Coronary artery (tissue), 2 donors: ENCODE measurements around the gene CYSLTR2.

ENCODE experiments used
- DNase-seq: peaks from one replicate; pipeline ENCODE4 v3.0.0-alpha.2; 2017; ENCODE audit warnings: low spot score
- H3K27ac ChIP-seq, 2 donors: fragments of 200-600 bp; sonication (generic); one replicate each; pipeline ENCODE4 v1.5.1; 2016 to 2019
- H3K4me3 ChIP-seq: fragments of 200-600 bp; sonication (generic); 2 replicates; pipeline ENCODE4 v1.5.1; 2016; ENCODE audit warnings: mild to moderate bottlenecking, moderate library complexity
- TF ChIP-seq, protein P1 (sequence below): fragments of 200-600 bp; sonication (generic); IDR thresholded peaks from one replicate; pipeline ENCODE4 v1.5.1; 2019; ENCODE audit warnings: antibody characterized with exemption

CYSLTR2 gene

DNA sequence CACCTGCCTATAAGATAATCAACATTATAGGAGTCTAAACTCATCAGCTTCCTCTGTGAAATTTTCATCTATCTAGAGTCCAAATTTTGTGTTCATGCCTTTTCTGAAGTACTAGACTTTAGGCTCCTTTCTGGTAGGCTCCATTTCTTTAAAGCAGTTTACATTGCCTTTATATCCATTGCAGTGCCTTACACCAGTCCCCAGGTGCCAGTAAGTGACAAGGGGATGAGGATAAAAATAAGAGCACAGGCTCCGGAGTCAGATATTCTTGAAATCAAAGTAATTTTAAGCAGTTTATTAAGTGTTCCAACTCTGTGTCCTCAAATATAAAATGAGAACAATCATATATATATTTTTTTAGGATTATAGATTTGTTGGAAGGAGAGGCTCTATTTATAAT, 10.6 kb upstream of the CYSLTR2 start:
- H3K4me3 ChIP-seq = no peak overlapping the region
- TF ChIP-seq, protein P1, sequence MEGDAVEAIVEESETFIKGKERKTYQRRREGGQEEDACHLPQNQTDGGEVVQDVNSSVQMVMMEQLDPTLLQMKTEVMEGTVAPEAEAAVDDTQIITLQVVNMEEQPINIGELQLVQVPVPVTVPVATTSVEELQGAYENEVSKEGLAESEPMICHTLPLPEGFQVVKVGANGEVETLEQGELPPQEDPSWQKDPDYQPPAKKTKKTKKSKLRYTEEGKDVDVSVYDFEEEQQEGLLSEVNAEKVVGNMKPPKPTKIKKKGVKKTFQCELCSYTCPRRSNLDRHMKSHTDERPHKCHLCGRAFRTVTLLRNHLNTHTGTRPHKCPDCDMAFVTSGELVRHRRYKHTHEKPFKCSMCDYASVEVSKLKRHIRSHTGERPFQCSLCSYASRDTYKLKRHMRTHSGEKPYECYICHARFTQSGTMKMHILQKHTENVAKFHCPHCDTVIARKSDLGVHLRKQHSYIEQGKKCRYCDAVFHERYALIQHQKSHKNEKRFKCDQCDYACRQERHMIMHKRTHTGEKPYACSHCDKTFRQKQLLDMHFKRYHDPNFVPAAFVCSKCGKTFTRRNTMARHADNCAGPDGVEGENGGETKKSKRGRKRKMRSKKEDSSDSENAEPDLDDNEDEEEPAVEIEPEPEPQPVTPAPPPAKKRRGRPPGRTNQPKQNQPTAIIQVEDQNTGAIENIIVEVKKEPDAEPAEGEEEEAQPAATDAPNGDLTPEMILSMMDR = no peak

DNA sequence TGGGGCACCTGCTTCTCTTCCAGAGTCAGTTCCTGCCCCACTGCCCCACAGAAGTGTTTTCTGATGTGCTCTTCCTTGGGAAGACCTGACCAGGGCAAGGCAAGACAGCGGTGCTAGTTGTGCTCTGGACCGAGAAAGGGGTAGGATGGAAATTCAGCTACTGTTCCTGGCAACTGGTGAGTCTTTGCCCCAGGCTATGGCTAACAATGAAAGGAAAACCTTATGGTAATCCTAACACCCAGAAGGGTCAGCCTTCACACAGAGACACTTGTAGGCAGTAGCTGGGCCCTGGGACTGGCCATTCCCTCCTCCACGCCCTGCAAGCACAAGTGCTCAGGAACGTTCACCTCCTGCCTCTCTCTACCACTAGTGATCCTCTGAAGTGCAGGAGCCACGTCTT, 9.6 kb upstream of the CYSLTR2 start:
- no peak for DNase-seq

More for the DNA sequence above, 10.6 kb upstream of the CYSLTR2 start:
- H3K27ac ChIP-seq = no peak overlapping the region
- DNase-seq = no peak

DNA sequence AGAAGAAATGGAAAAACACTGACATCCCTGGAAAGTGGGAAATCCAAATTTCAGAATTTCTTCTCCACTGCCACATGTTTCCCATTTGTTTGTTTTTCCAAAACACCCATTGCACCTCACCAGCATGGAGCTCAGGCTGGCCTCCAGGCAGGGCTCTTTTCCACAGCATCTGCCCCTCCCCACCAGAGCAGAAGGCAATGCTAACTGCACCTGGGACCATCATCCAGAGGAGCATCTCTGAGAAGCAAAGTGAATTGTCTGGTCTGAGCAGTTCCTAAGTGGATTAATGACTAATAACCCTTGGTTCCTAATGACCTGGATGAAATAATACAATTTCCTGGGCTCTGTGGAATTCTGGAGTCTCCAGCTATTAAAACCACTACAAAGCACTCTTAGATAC, 8.8 kb upstream of the CYSLTR2 start:
- TF ChIP-seq, protein P1 = no peak
- no peak for DNase-seq
- no peak overlapping the region for H3K4me3 ChIP-seq
- H3K27ac ChIP-seq = no peak overlapping the region

More for the DNA sequence above, 9.6 kb upstream of the CYSLTR2 start:
- no peak overlapping the region for H3K4me3 ChIP-seq
- TF ChIP-seq, protein P1 = no peak
- H3K27ac ChIP-seq = no peak overlapping the region

DNA sequence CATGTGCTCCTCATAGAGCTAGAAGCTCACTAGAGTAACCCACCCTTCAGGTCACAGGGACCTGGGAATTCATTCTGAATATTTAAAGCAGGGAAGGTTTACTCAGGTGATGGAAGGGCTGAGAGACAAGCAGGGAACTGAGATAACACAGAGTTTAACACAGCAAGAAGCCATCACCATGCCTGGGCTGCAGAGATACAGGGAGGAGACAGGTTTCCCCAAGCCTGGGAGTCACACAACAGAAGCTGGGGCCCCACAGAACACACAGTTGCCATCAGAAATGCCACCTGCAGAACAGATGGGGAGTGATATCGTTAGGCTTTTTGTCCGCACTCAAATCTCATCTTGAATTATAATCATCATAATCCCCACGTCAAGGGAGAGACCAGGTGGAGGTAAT, 7.9 kb upstream of the CYSLTR2 start:
- no peak overlapping the region for H3K4me3 ChIP-seq
- H3K27ac ChIP-seq = no peak overlapping the region
- no peak for DNase-seq
- TF ChIP-seq, protein P1 = no peak

DNA sequence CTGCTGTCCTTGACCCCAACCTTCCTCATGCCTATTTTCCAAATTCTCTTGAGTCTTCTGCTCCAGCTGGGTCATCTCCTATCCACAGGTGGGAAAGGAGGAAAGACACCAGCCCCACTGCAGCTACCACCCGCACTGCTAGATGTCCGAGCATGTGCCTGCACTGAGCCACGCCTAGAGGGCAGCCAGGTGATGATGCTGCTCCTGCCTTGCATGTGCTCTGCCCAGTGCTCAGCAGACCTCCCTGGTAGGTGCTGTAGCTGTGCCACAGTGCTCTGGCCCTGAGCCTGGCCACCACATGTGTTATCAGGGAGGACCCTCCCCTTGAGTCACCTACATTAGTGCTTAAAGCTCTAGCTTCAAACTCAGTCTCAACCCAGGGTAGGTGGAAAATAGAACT, 6.9 kb upstream of the CYSLTR2 start:
- TF ChIP-seq, protein P1 = no peak
- DNase-seq = no peak

DNA sequence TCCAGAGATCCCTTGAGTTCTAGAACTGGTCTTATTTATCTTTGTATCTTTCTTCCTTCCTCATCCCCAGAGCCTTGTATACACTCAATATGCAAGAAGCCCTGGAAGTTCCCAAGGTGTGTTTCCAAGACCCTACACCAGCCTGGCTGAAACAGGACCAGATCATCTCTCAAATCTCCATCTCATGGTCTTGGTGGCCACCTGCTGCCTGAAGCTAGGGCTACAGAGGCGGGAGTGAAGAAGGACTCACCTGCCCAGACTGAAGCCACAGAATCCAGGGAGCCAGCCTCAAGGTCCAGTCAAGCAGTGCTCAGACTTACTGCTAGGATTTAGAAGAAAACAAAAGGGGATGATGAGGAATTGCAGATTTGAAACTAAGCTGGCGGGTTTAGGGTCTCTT, 6.1 kb upstream of the CYSLTR2 start:
- no peak for DNase-seq

More for the DNA sequence above, 6.9 kb upstream of the CYSLTR2 start:
- H3K27ac ChIP-seq = no peak overlapping the region
- no peak overlapping the region for H3K4me3 ChIP-seq

DNA sequence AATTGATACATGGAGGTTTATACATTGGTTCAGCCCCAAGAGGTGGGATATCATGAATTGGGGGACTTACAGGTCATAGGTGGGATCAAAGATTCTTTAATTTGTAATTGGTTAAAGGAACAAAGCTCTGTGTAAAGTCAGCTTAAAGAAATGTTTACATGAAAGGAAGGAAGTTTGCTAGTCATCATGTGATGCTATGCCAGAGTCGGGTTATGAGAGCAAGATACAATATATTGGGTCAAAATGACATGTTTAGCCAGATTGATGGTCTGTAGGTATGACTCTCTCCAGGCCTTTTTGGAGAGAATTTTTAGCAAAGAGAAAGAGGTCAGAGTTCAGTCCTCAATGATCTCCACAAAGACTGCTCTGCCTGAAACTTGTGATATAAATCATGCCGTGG, 5.3 kb upstream of the CYSLTR2 start:
- Histone ChIP-seq H3K4me3 (no peak overlapping the region), H3K27ac (no peak overlapping the region)
- DNase-seq = no peak
- TF ChIP-seq, protein P1 = no peak

More for the DNA sequence above, 6.1 kb upstream of the CYSLTR2 start:
- TF ChIP-seq, protein P1 = no peak
- Histone ChIP-seq H3K4me3 (no peak overlapping the region), H3K27ac (no peak overlapping the region)
